Measurements from ENCODE around the gene ZNF460.

The ZNF460 gene

DNA sequence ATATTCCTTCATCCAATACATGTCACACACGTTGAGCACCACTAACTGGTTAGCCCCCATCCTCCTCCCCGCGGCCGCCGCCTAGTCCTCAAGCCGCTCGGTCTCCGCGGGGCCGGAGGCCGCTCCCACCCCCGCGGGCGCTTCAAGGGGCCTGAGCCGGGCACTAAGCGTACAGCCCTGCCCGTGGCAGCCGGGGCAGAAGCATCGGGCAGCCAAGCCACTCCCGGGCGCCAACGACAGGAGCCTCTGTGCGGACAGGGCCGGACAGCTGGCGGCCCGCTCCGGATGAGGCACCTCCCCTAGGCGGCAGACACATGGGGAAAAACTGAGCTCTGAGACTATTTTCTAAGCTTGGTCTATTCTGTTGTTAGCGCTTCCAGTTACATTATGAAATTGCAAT lies 37.2 kb downstream of the ZNF460 start:
- TF ChIP-seq, protein P1, sequence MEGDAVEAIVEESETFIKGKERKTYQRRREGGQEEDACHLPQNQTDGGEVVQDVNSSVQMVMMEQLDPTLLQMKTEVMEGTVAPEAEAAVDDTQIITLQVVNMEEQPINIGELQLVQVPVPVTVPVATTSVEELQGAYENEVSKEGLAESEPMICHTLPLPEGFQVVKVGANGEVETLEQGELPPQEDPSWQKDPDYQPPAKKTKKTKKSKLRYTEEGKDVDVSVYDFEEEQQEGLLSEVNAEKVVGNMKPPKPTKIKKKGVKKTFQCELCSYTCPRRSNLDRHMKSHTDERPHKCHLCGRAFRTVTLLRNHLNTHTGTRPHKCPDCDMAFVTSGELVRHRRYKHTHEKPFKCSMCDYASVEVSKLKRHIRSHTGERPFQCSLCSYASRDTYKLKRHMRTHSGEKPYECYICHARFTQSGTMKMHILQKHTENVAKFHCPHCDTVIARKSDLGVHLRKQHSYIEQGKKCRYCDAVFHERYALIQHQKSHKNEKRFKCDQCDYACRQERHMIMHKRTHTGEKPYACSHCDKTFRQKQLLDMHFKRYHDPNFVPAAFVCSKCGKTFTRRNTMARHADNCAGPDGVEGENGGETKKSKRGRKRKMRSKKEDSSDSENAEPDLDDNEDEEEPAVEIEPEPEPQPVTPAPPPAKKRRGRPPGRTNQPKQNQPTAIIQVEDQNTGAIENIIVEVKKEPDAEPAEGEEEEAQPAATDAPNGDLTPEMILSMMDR (IDR thresholded peaks at IDR 0.05; ENCODE audit: insufficient read depth, low read depth, low read length, missing control alignments) = no peak
- H3K4me3 ChIP-seq (ENCODE audit: low read depth, low read length) = no peak overlapping the region
- DNase-seq (ENCODE audit: low read depth) = no peak

DNA sequence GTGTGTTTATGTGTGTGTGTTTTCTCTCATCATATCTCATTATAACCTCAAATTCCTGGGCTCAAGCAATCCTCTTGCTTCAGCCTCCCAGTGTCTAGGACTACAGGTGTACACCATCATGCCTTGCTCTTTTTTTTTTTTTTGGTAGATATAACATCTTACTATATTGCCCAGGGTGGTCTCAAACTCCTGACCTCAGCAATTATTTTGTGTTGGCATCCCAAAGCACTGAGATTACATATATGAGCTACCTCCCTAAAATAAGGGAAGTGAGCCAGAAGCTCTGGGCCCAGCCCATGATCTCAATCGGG lies 39.5 kb downstream of the ZNF460 start:
- H3K4me3 ChIP-seq (ENCODE audit: low read depth, low read length) = peak overlapping the region; percentile 81
- DNase-seq (ENCODE audit: low read depth) = no peak
- TF ChIP-seq, protein P1 (IDR thresholded peaks at IDR 0.05; ENCODE audit: insufficient read depth, low read depth, low read length, missing control alignments) = no peak

DNA sequence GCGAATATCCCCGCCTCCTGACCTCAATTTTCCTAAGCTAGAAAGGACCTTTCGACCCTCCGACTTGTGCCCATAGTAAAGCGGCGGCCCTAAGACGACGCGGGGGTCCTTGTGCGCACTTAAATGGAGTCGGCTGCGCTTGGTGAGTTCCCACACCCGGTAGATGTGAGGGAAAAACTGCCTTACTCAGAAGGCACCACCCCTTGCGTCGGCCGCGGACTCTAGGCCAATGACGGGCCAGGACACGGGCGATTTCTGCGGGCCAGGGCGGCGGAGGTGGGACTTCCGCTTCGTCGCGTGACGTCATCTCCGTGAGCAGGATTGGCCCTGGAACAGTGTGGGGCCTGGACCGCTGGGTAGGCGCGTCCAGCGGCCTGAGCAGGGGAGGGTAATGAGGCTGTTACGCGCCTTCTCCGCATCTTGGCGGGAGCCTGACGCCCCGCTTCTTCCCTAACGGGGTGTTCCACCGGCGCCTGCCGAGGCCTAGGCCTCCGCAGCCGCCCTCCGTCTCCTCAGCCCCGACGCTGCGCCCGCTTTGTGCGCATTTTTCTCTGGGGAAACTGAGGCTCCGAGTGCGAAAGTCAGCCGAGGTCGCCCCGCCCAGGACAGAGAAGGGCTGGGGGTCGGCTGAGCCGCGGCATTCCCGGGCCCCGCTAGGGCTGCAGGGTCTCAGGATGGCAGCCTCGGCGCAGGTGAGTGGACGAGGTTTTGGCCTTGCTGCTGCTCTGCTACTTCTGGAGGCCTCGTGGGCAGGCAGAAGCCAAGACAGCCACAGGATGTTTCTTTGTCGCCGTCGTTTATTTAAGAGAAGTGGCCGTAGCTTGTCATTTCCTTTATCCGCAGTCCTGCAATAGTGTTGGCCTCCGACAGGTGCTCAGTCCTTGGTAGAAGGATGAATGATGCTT lies 40.1 kb downstream of the ZNF460 start, which contains the start of gene ZNF543:
Gene ZNF543, plus strand, starts transcription at position 293 of the 905 bp plus-strand sequence. Its CDS starts 382 bp downstream, at position 675.
- H3K4me3 ChIP-seq (ENCODE audit: low read depth, low read length) = peak within 1 kb of the TSS; percentile 81
- TF ChIP-seq, protein P1 (IDR thresholded peaks at IDR 0.05; ENCODE audit: insufficient read depth, low read depth, low read length, missing control alignments) = peak; percentile 6
- peak; percentile 97 for DNase-seq (ENCODE audit: low read depth)

DNA sequence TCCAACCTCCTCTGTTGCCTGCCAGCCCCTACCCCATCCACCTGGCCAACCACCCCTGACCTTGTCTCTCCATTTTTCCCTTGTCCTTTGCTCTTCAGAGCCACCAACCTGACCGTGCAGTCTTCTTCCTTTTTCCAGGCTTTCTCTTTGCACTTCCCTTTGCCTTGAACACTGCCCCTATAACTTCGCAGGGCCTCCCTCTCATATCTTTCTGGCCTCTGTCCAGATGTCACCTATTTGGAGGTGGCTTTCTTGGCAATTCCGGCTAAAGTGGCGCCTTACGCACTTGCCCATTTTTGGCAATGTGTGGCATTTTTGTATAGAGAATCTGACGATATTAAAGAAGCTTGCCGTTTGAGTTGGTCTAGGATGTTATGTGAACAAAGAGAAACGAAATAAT lies 40.8 kb downstream of the ZNF460 start:
- TF ChIP-seq, protein P1 (IDR thresholded peaks at IDR 0.05; ENCODE audit: insufficient read depth, low read depth, low read length, missing control alignments) = no peak

DNA sequence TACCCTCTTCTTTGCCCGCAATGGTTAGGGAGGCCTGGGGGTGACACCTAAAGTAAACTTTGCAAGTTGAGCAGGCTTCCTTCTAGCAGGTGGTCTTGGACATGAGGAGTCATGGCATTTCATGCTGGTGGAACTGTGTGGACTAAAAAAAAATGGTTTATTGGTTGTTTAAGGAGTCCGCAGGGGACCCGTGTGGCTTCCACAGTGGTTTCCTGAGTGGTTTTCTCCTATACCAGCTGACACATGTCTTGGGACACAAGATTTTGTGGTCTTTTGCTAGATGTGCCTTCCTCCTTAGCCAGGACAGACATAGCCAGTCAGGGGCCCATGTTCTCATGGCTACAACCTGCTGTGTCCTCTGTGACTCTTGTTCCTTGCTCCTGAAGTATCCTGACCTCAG lies 41.5 kb downstream of the ZNF460 start:
- TF ChIP-seq, protein P1 (IDR thresholded peaks at IDR 0.05; ENCODE audit: insufficient read depth, low read depth, low read length, missing control alignments) = no peak
- peak overlapping the region; percentile 81 for H3K4me3 ChIP-seq (ENCODE audit: low read depth, low read length)
- DNase-seq (ENCODE audit: low read depth) = no peak

More for the DNA sequence above, 40.8 kb downstream of the ZNF460 start:
- peak overlapping the region; percentile 81 for H3K4me3 ChIP-seq (ENCODE audit: low read depth, low read length)
- no peak for DNase-seq (ENCODE audit: low read depth)

DNA sequence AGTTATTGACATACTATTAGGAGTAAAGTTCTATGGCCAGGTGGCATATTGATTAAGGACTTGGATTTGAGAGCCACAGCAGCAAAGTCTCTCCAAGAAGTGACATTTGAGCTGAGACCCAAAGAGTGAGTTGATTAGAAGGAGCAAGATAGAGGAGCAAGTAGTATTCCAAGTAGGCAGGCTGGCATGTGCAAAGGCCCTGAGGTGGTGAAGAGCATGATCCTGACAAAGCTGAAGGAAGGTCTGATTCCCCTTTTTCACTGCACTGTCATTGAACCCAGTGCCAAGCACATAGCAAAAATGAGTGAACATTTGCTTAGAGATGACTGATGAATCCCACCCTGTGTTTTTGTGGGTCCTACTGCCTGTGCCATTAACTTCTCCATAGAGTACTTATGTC lies 44.7 kb downstream of the ZNF460 start:
- DNase-seq (ENCODE audit: low read depth) = no peak
- TF ChIP-seq, protein P1 (IDR thresholded peaks at IDR 0.05; ENCODE audit: insufficient read depth, low read depth, low read length, missing control alignments) = no peak
- H3K4me3 ChIP-seq (ENCODE audit: low read depth, low read length) = no peak overlapping the region

All from GM12865 (cell line).